Neural progenitor cell (in vitro differentiated cells): ENCODE measurements around the gene HSPG2. TPM values are rescaled to one million over a fixed set of nuclear protein-coding genes. Genes with fewer than 3 reads are reported as not detected.

Experiments used
- DNase-seq: peaks from one replicate; pipeline ENCODE4 v3.0.0-alpha.2; 2016; ENCODE audit warnings: low spot score
- H2AFZ ChIP-seq: fragments of 200-600 bp; sonication (generic); replicated peaks from 2 replicates; pipeline ENCODE4 v1.6.1; 2016; ENCODE audit warnings: antibody characterized with exemption
- H3F3A ChIP-seq: fragments of 200-600 bp; sonication (generic); 2 replicates; pipeline ENCODE4 v1.6.1; 2016; ENCODE audit warnings: antibody characterized with exemption, low read depth
- H3K27ac ChIP-seq: fragments of 200-600 bp; sonication (generic); 2 replicates; pipeline ENCODE4 v1.5.1; 2016; ENCODE audit warnings: mild to moderate bottlenecking
- H3K27me3 ChIP-seq: fragments of 200-600 bp; sonication (generic); 2 replicates; pipeline ENCODE4 v1.6.1; 2016; ENCODE audit warnings: mild to moderate bottlenecking, moderate library complexity
- H3K36me3 ChIP-seq: fragments of 200-600 bp; sonication (generic); 2 replicates; pipeline ENCODE4 v1.5.1; 2016
- H3K4me1 ChIP-seq: fragments of 200-600 bp; sonication (generic); 2 replicates; pipeline ENCODE4 v1.6.1; 2016; ENCODE audit warnings: mixed run types
- H3K4me2 ChIP-seq: fragments of 200-600 bp; sonication (generic); 2 replicates; pipeline ENCODE4 v1.6.1; 2016
- H3K4me3 ChIP-seq: fragments of 200-600 bp; sonication (generic); 2 replicates; pipeline ENCODE4 v1.5.1; 2016
- H3K79me2 ChIP-seq: fragments of 200-600 bp; sonication (generic); 2 replicates; pipeline ENCODE4 v1.6.1; 2016; ENCODE audit warnings: low read depth
- H3K9ac ChIP-seq: fragments of 200-600 bp; sonication (generic); 2 replicates; pipeline ENCODE4 v1.6.1; 2016
- H3K9me3 ChIP-seq: fragments of 200-600 bp; sonication (generic); 2 replicates; pipeline ENCODE4 v1.5.1; 2016; ENCODE audit warnings: low read depth
- H4K20me1 ChIP-seq: fragments of 200-600 bp; sonication (generic); 2 replicates; pipeline ENCODE4 v1.6.1; 2016; ENCODE audit warnings: low read depth
- H3K27ac Mint-ChIP-seq: 3 replicates; pipeline ENCODE4 v1.8.0; 2021; ENCODE audit warnings: mixed read lengths
- H3K27me3 Mint-ChIP-seq: 2 replicates; pipeline ENCODE4 v1.8.0; 2022; ENCODE audit warnings: low read depth, mild to moderate bottlenecking, inconsistent platforms, moderate library complexity, mixed read lengths; ENCODE audit not compliant: insufficient read depth
- H3K36me3 Mint-ChIP-seq: 3 replicates; pipeline ENCODE4 v1.8.0; 2021; ENCODE audit warnings: mixed read lengths
- H3K4me1 Mint-ChIP-seq: 3 replicates; pipeline ENCODE4 v1.8.0; 2021; ENCODE audit warnings: mixed read lengths
- H3K4me3 Mint-ChIP-seq: 3 replicates; pipeline ENCODE4 v1.8.0; 2021; ENCODE audit warnings: mild to moderate bottlenecking, moderate library complexity, mixed read lengths
- H3K9me3 Mint-ChIP-seq: 3 replicates; pipeline ENCODE4 v1.8.0; 2020; ENCODE audit warnings: mixed read lengths
- EZH2 ChIP-seq: fragments of 200-600 bp; sonication (generic); IDR thresholded peaks from 2 replicates; pipeline ENCODE4 v1.6.1; 2017; ENCODE audit warnings: antibody characterized with exemption, mild to moderate bottlenecking, moderate library complexity
- EZH2phosphoT487 ChIP-seq: fragments of 200-600 bp; sonication (generic); IDR thresholded peaks from 2 replicates; pipeline ENCODE4 v1.6.1; 2017; ENCODE audit warnings: antibody characterized with exemption
- total RNA-seq: library from RNA; depleted of rRNA; stranded (reverse); fragments of >200 nt; gene quantifications from 2 replicates; pipeline ENCODE4 v1.2.3, GENCODE V29; 2015; ENCODE audit warnings: low replicate concordance
- TF ChIP-seq, protein P1 (sequence below): fragments of 200-600 bp; sonication (generic); IDR thresholded peaks from 2 replicates; pipeline ENCODE4 v1.5.1; 2017; ENCODE audit warnings: antibody characterized with exemption, mild to moderate bottlenecking

The HSPG2 gene
- total RNA-seq, 1 donor from 2014 or later = 6.9 TPM

DNA sequence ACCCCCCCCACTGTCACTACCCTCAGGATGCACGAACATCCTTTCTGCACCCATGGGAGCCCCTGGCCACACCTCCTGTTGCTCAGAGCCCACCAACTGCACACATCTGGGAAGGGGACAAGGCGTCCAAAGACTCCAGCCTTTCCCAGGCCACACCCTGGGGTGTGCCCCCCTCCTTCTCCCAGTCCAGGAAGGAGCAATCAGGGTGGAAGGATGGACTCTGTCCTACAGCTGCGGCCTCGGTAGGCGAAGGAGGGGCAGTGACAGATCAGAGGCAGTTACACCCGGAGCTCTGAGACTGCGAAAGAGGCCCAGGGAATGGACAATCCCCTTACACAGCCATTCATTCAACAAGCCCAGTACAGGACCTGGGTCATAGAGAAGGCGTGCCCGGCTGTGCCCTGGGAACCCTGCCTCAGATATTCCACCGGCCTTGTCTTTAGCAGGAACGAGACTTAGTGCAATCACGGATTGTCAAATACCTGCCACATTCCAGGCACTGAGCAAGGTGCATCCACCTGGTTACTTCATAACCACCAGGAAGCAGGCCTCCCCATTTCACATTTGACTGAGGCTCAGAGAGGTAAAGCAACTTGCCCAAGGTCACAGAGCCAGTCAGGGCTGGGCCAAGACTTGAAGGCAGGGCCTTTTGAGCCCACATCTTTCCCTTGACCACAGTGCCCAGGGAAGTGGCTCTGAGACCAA is 9.4 kb downstream of the HSPG2 start:
- no peak overlapping the region for H3K4me2 ChIP-seq
- no peak for DNase-seq
- H3K27me3 ChIP-seq = no peaks in the 10 kb centered on the region
- H2AFZ ChIP-seq = no peak overlapping the region
- H3K4me3 ChIP-seq = no peak overlapping the region
- H3F3A ChIP-seq = no peaks in the 10 kb centered on the region
- H3K36me3 ChIP-seq = no peaks in the 10 kb centered on the region
- peaks cover 22% of the 10 kb centered on the region for H4K20me1 ChIP-seq
- H3K9me3 Mint-ChIP-seq = peaks cover 3% of the 10 kb centered on the region
- no peak overlapping the region for H3K9ac ChIP-seq
- TF ChIP-seq EZH2 (no peak), EZH2phosphoT487 (no peak)
- TF ChIP-seq, protein P1, sequence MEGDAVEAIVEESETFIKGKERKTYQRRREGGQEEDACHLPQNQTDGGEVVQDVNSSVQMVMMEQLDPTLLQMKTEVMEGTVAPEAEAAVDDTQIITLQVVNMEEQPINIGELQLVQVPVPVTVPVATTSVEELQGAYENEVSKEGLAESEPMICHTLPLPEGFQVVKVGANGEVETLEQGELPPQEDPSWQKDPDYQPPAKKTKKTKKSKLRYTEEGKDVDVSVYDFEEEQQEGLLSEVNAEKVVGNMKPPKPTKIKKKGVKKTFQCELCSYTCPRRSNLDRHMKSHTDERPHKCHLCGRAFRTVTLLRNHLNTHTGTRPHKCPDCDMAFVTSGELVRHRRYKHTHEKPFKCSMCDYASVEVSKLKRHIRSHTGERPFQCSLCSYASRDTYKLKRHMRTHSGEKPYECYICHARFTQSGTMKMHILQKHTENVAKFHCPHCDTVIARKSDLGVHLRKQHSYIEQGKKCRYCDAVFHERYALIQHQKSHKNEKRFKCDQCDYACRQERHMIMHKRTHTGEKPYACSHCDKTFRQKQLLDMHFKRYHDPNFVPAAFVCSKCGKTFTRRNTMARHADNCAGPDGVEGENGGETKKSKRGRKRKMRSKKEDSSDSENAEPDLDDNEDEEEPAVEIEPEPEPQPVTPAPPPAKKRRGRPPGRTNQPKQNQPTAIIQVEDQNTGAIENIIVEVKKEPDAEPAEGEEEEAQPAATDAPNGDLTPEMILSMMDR = no peak
- H3K79me2 ChIP-seq = peaks cover 18% of the 10 kb centered on the region
- H3K27me3 Mint-ChIP-seq = peaks cover 8% of the 10 kb centered on the region
- H3K9me3 ChIP-seq = no peaks in the 10 kb centered on the region
- H3K27ac ChIP-seq = no peak overlapping the region
- H3K4me3 Mint-ChIP-seq = no peak overlapping the region
- H3K4me1 Mint-ChIP-seq = peaks cover 35% of the 10 kb centered on the region
- no peak overlapping the region for H3K27ac Mint-ChIP-seq
- peaks cover 23% of the 10 kb centered on the region for H3K4me1 ChIP-seq
- H3K36me3 Mint-ChIP-seq = peaks cover 5% of the 10 kb centered on the region

DNA sequence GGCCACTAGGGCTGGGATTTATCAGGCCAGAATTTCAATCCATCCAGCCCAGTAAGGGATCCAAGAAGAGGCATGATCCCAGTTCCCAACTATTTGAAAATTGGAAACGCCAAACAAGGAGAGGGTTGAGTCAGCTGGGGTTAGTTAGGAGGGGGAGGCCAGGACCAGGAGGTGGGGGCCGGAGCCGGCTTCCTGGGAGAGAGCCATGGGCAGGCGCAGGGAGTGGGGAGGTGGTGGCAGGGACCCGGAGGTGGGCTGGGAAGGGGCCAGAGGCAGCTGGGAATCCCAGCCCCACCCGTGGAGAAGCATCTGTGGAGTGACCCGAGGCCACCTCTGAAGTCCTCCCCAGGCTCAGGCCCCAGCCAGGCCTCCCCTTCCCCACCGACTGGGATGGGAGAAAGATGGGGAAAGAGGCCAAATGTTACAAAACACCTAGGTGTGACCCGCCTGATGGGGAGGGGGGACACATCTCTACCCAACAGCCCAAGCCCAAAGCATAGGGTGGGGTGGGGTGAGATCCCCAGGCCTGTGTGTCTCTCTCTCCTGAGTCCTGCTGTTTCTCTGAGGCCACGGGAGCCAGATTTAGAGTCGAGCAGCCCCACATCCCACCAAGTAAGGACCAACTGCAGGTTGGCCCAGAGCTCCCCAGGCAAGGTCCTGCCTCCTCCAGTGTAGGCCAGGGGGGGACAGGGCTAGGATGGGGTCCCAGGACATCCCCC is 10.1 kb downstream of the HSPG2 start:
- Mint-ChIP-seq H3K27ac (peak overlapping the region; percentile 92), H3K4me3 (no peak overlapping the region), H3K9me3 (peaks cover 3% of the 10 kb centered on the region), H3K36me3 (peaks cover 5% of the 10 kb centered on the region), H3K27me3 (peaks cover 8% of the 10 kb centered on the region), H3K4me1 (peaks cover 37% of the 10 kb centered on the region)
- H3K9ac ChIP-seq = no peak overlapping the region
- peaks cover 24% of the 10 kb centered on the region for H3K4me1 ChIP-seq
- no peak overlapping the region for H3K4me3 ChIP-seq
- peaks cover 11% of the 10 kb centered on the region for H3K79me2 ChIP-seq
- H4K20me1 ChIP-seq = peaks cover 28% of the 10 kb centered on the region
- DNase-seq = no peak
- H3K27me3 ChIP-seq = no peaks in the 10 kb centered on the region
- no peak overlapping the region for H2AFZ ChIP-seq
- H3K36me3 ChIP-seq = no peaks in the 10 kb centered on the region
- H3K27ac ChIP-seq = no peak overlapping the region
- H3K4me2 ChIP-seq = no peak overlapping the region
- H3F3A ChIP-seq = peaks cover 5% of the 10 kb centered on the region
- no peak for TF ChIP-seq EZH2
- TF ChIP-seq, protein P1 = no peak
- TF ChIP-seq EZH2phosphoT487 = no peak
- H3K9me3 ChIP-seq = no peaks in the 10 kb centered on the region

DNA sequence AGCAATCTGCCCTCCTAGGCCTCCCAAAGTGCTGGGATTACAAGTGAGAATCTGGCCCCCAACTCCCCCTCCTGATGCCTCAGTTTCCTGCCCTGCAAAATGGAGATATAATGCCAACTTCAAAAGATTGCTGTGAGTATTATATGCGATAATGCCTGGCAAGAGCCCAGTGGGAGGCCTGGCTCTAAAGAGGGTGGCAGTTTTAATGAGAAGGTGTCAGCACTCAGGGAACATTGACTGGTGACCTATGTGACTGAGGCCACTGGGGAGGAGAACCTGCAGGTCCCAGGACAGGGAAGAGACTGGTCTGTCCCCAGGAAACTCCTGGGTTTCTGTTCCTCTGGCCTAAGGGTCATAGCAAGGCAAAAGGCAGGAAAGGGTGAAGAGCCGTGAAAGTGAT is 11.0 kb downstream of the HSPG2 start:
- no peak overlapping the region for H3K4me3 Mint-ChIP-seq
- H3K36me3 ChIP-seq = no peaks in the 10 kb centered on the region
- no peak for TF ChIP-seq EZH2phosphoT487
- no peak for TF ChIP-seq EZH2
- TF ChIP-seq, protein P1 = no peak
- H3K4me2 ChIP-seq = no peak overlapping the region
- peaks cover 27% of the 10 kb centered on the region for H3K4me1 ChIP-seq
- no peak overlapping the region for H3K27ac ChIP-seq
- no peak overlapping the region for H2AFZ ChIP-seq
- no peak overlapping the region for H3K4me3 ChIP-seq
- peaks cover 8% of the 10 kb centered on the region for H3K27me3 Mint-ChIP-seq
- no peaks in the 10 kb centered on the region for H3K9me3 ChIP-seq
- peaks cover 38% of the 10 kb centered on the region for H3K4me1 Mint-ChIP-seq
- H3K27me3 ChIP-seq = no peaks in the 10 kb centered on the region
- DNase-seq = no peak
- peaks cover 3% of the 10 kb centered on the region for H3K79me2 ChIP-seq
- no peak overlapping the region for H3K27ac Mint-ChIP-seq
- H3K36me3 Mint-ChIP-seq = peaks cover 5% of the 10 kb centered on the region
- H3F3A ChIP-seq = peaks cover 14% of the 10 kb centered on the region
- H3K9me3 Mint-ChIP-seq = peaks cover 3% of the 10 kb centered on the region
- no peak overlapping the region for H3K9ac ChIP-seq
- peaks cover 26% of the 10 kb centered on the region for H4K20me1 ChIP-seq
